ENCODE results near the gene ADCY7. TPM values are rescaled to one million over a fixed set of nuclear protein-coding genes. Genes with fewer than 3 reads are reported as not detected.
A peak's percentile ranks its signal among the peaks of the same experiment; 100 is the strongest.
"Not testable (repeated sequence)": the region's sequence is repeated elsewhere in the genome, so short reads cannot be mapped to it uniquely, and the experiment has no call there.

The ADCY7 gene
- total RNA-seq, 4 donors from 2014 or later: 40.4 to 50.9 (median 41.2) TPM

DNA sequence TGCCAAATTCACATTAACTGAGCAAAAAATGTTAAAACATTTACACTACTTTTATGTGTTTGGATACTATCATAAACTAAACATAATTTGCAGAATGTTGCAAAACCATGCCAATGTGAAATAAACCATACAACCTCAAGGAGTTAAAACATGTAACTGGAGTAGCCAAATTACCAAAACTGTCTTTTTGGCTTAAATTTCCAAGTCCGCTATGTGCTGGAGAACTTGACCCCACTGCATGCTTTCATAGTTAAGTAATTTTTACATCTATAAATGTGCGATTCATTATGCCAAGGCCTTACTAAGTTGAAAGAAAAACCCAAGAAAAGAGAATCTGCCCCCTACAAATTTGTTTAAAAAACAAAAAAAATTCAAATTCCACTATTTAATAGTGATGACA is 74.2 kb downstream of the ADCY7 start:
- DNase-seq (ENCODE audit: low spot score in 2 of 2): no peak
- TF ChIP-seq EP300 (IDR thresholded peaks at IDR 0.05) (no peak), POLR2A (IDR thresholded peaks at IDR 0.05) (no peak)
- TF ChIP-seq, protein P1, sequence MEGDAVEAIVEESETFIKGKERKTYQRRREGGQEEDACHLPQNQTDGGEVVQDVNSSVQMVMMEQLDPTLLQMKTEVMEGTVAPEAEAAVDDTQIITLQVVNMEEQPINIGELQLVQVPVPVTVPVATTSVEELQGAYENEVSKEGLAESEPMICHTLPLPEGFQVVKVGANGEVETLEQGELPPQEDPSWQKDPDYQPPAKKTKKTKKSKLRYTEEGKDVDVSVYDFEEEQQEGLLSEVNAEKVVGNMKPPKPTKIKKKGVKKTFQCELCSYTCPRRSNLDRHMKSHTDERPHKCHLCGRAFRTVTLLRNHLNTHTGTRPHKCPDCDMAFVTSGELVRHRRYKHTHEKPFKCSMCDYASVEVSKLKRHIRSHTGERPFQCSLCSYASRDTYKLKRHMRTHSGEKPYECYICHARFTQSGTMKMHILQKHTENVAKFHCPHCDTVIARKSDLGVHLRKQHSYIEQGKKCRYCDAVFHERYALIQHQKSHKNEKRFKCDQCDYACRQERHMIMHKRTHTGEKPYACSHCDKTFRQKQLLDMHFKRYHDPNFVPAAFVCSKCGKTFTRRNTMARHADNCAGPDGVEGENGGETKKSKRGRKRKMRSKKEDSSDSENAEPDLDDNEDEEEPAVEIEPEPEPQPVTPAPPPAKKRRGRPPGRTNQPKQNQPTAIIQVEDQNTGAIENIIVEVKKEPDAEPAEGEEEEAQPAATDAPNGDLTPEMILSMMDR (IDR thresholded peaks at IDR 0.05): no peak
- peaks cover 0 to 39% (median 0%) of the 10 kb centered on the region in 3 donors for H3K36me3 ChIP-seq
- H3K27ac ChIP-seq: peak overlapping the region in 1 of 4 donors; percentile 59
- no peak overlapping the region for H3K4me3 ChIP-seq
- WGBS, 2 donors: 25 to 31% methylated on average over 2 of the region's 2 CpGs
- H3K4me1 ChIP-seq: peaks cover 0 to 41% (median 2%) of the 10 kb centered on the region in 4 donors
- H3K9me3 ChIP-seq: no peaks in the 10 kb centered on the region
- H3K27me3 ChIP-seq: no peaks in the 10 kb centered on the region

DNA sequence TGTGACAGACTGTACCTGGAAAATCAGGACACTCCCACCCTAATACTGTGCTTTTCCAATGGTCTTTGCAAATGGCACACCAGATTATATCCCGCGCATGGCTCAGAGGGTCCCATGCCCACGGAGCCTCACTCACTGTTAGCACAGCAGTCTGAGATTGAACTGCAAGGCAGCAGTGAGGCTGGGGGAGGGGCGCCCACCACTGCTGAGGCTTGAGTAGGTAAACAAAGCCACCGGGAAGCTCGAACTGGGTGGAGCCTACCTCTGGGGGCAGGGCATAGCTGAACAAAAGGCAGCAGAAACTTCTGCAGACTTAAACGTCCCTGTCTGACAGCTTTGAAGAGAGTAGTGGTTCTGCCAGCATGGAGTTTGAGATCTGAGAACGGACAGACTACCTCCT is 77.2 kb downstream of the ADCY7 start:
- WGBS, 2 donors: 75 to 76% methylated on average over 6 to 8 of the region's 8 CpGs
- DNase-seq (ENCODE audit: low spot score in 2 of 2): not testable (repeated sequence)

DNA sequence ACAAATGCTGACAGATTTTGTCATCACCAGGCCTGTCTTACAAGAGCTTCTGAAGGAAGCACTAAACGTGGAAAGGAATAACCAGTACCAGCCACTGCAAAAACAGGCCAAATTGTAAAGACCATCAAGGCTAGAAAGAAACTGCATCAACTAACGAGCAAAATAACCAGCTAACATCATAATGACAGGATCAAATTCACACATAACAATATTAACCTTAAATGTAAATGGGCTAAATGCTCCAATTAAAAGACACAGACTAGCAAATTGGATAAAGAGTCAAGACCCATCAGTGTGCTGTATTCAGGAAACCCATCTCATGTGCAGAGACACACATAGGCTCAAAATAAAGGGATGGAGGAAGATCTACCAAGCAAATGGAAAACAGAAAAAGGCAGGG is 78.9 kb downstream of the ADCY7 start:
- not testable (repeated sequence) for H3K27me3 ChIP-seq; H3K9me3 ChIP-seq; H3K27ac ChIP-seq; DNase-seq (ENCODE audit: low spot score in 2 of 2); H3K4me3 ChIP-seq
- H3K4me1 ChIP-seq: peaks cover 0 to 19% (median 2%) of the 10 kb centered on the region in 4 donors
- peaks cover 0 to 54% (median 6%) of the 10 kb centered on the region in 3 donors for H3K36me3 ChIP-seq
- 93 to 97% methylated on average over 2 of the region's 2 CpGs for WGBS, 2 donors

More for the DNA sequence above, 77.2 kb downstream of the ADCY7 start:
- not testable (repeated sequence) for H3K9me3 ChIP-seq, H3K27ac ChIP-seq, H3K27me3 ChIP-seq, H3K4me3 ChIP-seq
- Histone ChIP-seq H3K36me3 (peaks cover 0 to 51% (median 0%) of the 10 kb centered on the region in 3 donors), H3K4me1 (peaks cover 0 to 28% (median 2%) of the 10 kb centered on the region in 4 donors)

DNA sequence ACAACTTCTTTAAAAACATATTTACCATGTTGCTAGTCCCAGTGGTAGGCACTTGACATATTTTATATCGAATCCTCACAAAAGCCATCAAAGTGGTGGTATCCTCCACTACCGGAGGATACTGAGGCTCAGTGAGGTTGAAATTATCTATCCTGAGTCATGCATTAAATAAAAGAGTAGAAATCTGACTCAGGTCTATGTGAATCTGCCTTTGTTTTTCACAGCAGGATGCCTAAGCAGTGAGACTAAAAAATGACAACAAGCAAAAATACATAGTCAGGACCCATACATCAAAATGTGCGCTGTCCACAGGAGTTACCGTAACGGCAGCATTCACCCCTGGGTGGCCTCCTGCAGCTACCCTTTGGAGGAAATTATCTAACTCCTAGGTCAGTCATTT is 84.8 kb downstream of the ADCY7 start:
- whole genome bisulfite sequencing, 2 donors: 90 to 95% methylated on average over 5 of the region's 5 CpGs
- H3K9me3 ChIP-seq: no peaks in the 10 kb centered on the region
- DNase-seq (ENCODE audit: low spot score in 2 of 2): no peak
- H3K4me3 ChIP-seq: no peak overlapping the region
- H3K27me3 ChIP-seq: no peaks in the 10 kb centered on the region
- peaks cover 0 to 11% (median 0%) of the 10 kb centered on the region in 4 donors for H3K4me1 ChIP-seq
- TF ChIP-seq, protein P1 (IDR thresholded peaks at IDR 0.05): no peak
- no peak for TF ChIP-seq EP300 (IDR thresholded peaks at IDR 0.05)
- no peak for TF ChIP-seq POLR2A (IDR thresholded peaks at IDR 0.05)
- H3K27ac ChIP-seq: no peak overlapping the region
- peaks cover 0 to 70% (median 6%) of the 10 kb centered on the region in 3 donors for H3K36me3 ChIP-seq

DNA sequence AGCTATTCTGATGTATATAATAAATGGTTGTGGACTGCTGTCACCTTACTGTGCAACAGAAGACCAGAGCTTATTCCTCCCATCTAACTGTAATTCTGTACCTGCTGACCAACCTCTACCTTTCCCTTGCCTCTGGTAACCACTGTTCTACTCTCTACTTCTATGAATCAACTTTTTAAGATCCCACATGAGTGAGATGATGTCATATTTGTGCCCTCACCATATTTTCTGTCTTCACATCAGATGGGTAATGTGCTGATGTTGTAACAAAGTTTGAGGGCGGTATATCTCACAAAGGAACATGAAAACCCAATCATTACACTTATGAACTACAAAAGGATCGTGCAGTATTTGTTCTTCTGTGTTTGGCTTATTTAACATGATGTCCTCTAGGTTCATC is 85.6 kb downstream of the ADCY7 start:
- no peaks in the 10 kb centered on the region for H3K9me3 ChIP-seq
- peaks cover 0 to 68% (median 6%) of the 10 kb centered on the region in 3 donors for H3K36me3 ChIP-seq
- TF ChIP-seq, protein P1 (IDR thresholded peaks at IDR 0.05): no peak
- TF ChIP-seq EP300 (IDR thresholded peaks at IDR 0.05) (no peak), POLR2A (IDR thresholded peaks at IDR 0.05) (no peak)
- H3K27me3 ChIP-seq: no peaks in the 10 kb centered on the region
- no peak for DNase-seq (ENCODE audit: low spot score in 2 of 2)
- H3K4me1 ChIP-seq: peaks cover 0 to 11% (median 0%) of the 10 kb centered on the region in 4 donors
- no peak overlapping the region for H3K4me3 ChIP-seq
- 88 to 89% methylated on average over 2 of the region's 2 CpGs for WGBS, 2 donors
- H3K27ac ChIP-seq: no peak overlapping the region

DNA sequence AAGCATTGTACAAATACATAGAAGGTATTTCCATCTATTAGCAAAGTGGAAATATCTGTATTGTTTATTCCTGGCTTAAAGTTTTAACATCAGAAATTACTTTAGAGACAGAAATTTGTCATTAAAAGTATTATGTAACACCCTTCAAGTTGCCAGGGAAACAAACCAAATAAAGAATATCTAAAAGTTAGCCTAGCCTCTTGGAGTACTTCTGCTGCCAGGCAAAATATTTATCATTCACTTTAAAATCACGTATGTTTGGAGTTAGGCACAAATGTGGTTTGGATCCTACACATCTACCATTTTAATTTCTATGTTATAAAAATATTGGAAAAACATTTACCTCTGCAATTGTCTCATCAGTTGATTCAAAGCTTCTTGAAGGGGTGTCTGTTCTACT is 87.7 kb downstream of the ADCY7 start:
- H3K27ac ChIP-seq: peak overlapping the region in 1 of 4 donors; percentile 21
- peaks cover 0 to 11% (median 0%) of the 10 kb centered on the region in 4 donors for H3K4me1 ChIP-seq
- no peaks in the 10 kb centered on the region for H3K27me3 ChIP-seq
- H3K4me3 ChIP-seq: no peak overlapping the region
- DNase-seq (ENCODE audit: low spot score in 2 of 2): no peak
- H3K9me3 ChIP-seq: no peaks in the 10 kb centered on the region
- TF ChIP-seq, protein P1 (IDR thresholded peaks at IDR 0.05): no peak
- TF ChIP-seq POLR2A (IDR thresholded peaks at IDR 0.05) (no peak), EP300 (IDR thresholded peaks at IDR 0.05) (no peak)
- 40 to 49% methylated on average over 1 of the region's 1 CpG for WGBS, 2 donors
- H3K36me3 ChIP-seq: peaks cover 0 to 75% (median 6%) of the 10 kb centered on the region in 3 donors
